Measurements from ENCODE around the gene RBM15B. TPM values are rescaled to one million over a fixed set of nuclear protein-coding genes. Genes with fewer than 3 reads are reported as not detected.
A peak's percentile ranks its signal among the peaks of the same experiment; 100 is the strongest.

RBM15B gene, protein sequence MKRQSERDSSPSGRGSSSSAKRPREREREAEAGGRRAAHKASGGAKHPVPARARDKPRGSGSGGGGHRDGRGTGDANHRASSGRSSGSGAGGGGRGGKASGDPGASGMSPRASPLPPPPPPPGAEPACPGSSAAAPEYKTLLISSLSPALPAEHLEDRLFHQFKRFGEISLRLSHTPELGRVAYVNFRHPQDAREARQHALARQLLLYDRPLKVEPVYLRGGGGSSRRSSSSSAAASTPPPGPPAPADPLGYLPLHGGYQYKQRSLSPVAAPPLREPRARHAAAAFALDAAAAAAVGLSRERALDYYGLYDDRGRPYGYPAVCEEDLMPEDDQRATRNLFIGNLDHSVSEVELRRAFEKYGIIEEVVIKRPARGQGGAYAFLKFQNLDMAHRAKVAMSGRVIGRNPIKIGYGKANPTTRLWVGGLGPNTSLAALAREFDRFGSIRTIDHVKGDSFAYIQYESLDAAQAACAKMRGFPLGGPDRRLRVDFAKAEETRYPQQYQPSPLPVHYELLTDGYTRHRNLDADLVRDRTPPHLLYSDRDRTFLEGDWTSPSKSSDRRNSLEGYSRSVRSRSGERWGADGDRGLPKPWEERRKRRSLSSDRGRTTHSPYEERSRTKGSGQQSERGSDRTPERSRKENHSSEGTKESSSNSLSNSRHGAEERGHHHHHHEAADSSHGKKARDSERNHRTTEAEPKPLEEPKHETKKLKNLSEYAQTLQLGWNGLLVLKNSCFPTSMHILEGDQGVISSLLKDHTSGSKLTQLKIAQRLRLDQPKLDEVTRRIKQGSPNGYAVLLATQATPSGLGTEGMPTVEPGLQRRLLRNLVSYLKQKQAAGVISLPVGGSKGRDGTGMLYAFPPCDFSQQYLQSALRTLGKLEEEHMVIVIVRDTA
- 10 to 100 TPM; 12.6 to 19.0 (median 17.7) TPM for total RNA-seq
- 1 to 10 TPM; 6.4 to 8.9 TPM for polyA plus RNA-seq

DNA sequence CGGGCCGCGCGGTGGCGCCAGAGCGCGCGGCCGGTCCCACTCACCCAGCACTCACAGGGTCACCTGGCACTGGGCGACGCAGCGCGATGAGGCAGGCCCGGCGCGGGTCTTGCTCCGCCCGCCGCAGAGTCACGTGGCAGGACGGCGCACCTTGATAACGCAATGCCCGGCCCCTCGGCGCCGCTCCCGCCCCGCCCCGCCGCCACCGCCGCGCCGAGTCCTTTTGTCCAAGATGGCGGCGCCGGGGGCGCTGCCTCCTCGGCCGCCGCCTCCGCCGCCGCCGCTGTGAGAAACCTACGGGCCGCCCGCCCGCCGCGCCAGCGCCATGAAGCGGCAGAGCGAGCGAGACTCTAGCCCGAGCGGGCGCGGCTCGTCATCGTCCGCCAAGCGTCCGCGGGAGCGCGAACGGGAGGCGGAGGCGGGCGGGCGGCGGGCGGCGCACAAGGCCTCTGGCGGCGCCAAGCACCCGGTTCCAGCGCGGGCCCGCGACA, at the start of gene RBM15B:
TSS of gene RBM15B (plus strand) at position 211 of the 491 bp plus-strand sequence. CDS start at position 326, 115 bp downstream.
- FAIRE-seq (no peak), DNase-seq (peak; percentile 98 to 99 (median 98)), ATAC-seq (peak; percentile 91 to 95 (median 94))
- Histone ChIP-seq H3K27me3 (no peaks in the 10 kb centered on the region), H3K9me3 (no peaks in the 10 kb centered on the region), H3K4me1 (peaks cover 38 to 62% (median 53%) of the 10 kb centered on the region in 3 donors), H3K27ac (peak within 1 kb of the TSS; percentile 69 to 80 (median 72)), H3K4me3 (peak within 1 kb of the TSS; percentile 60 to 88 (median 71)), H3K36me3 (peaks cover 0 to 27% (median 8%) of the 10 kb centered on the region in 3 donors)
- intact Hi-C loops (cut with DNase I): loop anchor here in 1 of 3 donors (10.0 kb wide), 1 partner anchor 414 kb away; no protein-coding TSS in a partner anchor
- TF ChIP-seq, protein P1, sequence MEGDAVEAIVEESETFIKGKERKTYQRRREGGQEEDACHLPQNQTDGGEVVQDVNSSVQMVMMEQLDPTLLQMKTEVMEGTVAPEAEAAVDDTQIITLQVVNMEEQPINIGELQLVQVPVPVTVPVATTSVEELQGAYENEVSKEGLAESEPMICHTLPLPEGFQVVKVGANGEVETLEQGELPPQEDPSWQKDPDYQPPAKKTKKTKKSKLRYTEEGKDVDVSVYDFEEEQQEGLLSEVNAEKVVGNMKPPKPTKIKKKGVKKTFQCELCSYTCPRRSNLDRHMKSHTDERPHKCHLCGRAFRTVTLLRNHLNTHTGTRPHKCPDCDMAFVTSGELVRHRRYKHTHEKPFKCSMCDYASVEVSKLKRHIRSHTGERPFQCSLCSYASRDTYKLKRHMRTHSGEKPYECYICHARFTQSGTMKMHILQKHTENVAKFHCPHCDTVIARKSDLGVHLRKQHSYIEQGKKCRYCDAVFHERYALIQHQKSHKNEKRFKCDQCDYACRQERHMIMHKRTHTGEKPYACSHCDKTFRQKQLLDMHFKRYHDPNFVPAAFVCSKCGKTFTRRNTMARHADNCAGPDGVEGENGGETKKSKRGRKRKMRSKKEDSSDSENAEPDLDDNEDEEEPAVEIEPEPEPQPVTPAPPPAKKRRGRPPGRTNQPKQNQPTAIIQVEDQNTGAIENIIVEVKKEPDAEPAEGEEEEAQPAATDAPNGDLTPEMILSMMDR (IDR thresholded peaks at IDR 0.05): peak in 2 of 4 donors; percentile 82 to 95
- whole genome bisulfite sequencing, 2 donors: 0% methylated on average over 52 to 83 of the region's 83 CpGs

DNA sequence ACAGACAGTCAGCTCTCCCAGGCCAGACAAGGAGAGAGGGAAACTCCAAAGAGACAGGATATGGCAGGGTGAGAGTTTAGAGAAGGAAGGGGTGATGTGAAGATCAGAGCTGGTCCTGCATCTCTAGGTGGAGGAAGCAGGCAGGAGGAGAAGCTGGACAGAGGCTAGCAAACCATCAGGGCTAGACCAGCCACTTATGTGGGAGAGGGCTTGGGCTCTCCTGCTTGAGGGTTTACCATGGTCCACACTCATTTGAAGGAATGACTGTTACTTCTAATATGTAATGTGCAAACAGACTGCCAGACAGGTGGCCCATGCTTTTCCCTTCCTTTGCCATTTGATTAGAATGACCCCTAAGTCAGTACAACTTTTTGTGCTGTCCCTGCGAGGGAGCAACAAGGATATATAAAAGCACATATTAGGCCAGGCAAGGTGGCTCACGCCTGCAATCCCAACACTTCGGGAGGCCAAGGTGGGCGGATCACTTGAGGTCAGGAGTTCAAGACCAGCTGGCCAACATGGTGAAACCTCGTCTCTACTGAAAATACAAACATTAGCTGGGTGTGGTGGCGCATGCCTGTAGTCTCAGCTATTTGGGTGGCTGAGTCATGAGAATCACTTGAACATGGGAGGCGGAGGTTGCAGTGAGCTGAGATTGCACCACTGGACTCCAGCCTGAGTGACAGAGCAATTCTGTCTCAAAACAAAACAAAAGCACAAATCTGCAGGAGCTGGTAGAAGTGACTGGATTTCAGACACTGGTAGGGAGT, 47.0 kb upstream of the RBM15B start:
- Histone ChIP-seq H3K9me3 (no peaks in the 10 kb centered on the region), H3K4me1 (no peaks in the 10 kb centered on the region), H3K27me3 (no peaks in the 10 kb centered on the region), H3K27ac (no peak overlapping the region), H3K4me3 (no peak overlapping the region), H3K36me3 (no peaks in the 10 kb centered on the region)
- TF ChIP-seq, protein P1 (IDR thresholded peaks at IDR 0.05): no peak
- DNase-seq: no peak
- intact Hi-C loops (cut with DNase I): no loop called here
- no peak for ATAC-seq
- WGBS, 2 donors: 74 to 81% methylated on average over 7 of the region's 7 CpGs
- no peak for FAIRE-seq

DNA sequence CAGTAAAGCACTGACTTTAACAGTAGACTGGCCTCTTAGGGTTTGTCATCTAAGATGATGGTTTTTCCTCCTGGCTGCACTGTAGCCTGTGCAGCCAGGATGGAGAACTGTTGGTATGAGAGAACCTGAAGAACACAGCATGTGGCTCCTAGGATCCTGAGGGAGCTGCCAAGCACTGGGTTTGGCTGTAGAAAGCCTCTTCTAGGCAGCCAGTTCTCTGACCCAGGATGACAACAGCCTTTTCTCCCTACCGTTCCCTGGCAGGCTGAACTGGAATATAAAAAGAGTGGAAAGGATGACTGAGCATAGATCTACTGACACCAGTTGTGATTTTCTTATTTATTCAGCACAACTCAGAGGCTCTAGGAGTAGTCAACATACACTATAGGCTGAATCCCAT, 40.3 kb upstream of the RBM15B start:
- H3K27me3 ChIP-seq: no peaks in the 10 kb centered on the region
- DNase-seq (no peak), FAIRE-seq (no peak), ATAC-seq (no peak)
- 89% methylated on average over 1 of the region's 1 CpG for WGBS, 2 donors
- no peaks in the 10 kb centered on the region for H3K9me3 ChIP-seq
- no peaks in the 10 kb centered on the region for H3K4me1 ChIP-seq
- intact Hi-C loops (cut with DNase I): no loop called here
- H3K36me3 ChIP-seq: no peaks in the 10 kb centered on the region
- TF ChIP-seq, protein P1 (IDR thresholded peaks at IDR 0.05): no peak
- H3K27ac ChIP-seq: no peak overlapping the region
- no peak overlapping the region for H3K4me3 ChIP-seq

DNA sequence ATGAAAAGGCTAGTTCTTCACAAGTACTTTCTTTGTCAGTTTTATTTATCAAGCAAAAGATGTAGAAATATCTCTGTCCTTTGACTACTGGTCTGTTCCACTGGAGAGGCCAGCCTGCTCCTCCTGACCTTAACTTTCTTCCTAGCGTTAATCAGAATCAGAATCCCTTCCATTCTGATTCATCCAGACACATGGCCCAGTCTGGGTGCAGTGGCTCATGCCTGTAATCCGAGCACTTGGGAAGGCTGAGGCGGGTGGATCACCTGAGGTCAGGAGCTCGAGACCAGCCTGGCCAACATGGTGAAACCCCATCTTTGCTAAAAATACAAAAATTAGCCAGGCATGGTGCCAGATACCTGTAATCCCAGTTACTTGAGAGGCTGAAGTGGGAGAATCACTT, 38.0 kb upstream of the RBM15B start:
- intact Hi-C loops (cut with DNase I): no loop called here
- no peak for FAIRE-seq
- no peaks in the 10 kb centered on the region for H3K9me3 ChIP-seq
- H3K4me3 ChIP-seq: no peak overlapping the region
- ATAC-seq: no peak
- no peaks in the 10 kb centered on the region for H3K4me1 ChIP-seq
- TF ChIP-seq, protein P1 (IDR thresholded peaks at IDR 0.05): no peak
- 90 to 92% methylated on average over 4 of the region's 4 CpGs for WGBS, 2 donors
- H3K27me3 ChIP-seq: no peaks in the 10 kb centered on the region
- no peak overlapping the region for H3K27ac ChIP-seq
- H3K36me3 ChIP-seq: no peaks in the 10 kb centered on the region
- no peak for DNase-seq

Measured in pancreas (tissue), 10 donors.